Retina (tissue), 1 donor: ENCODE data around the gene FAAP20.

Experiments
- DNase-seq: peaks from one replicate; pipeline ENCODE4 v3.0.0-alpha.2; 2016

The FAAP20 gene

GRCh38 chr1:2194319-2194897, at the start of gene FAAP20:
Gene FAAP20, minus strand, starts transcription at chr1:2194772. Its CDS starts 23 bp downstream, at chr1:2194749.
- no peak for DNase-seq

- peak; percentile 72 for DNase-seq
These were observed 48.5 kb upstream of the FAAP20 start for GRCh38 chr1:2242814-2243725.

- DNase-seq = peak; percentile 32
These were observed 47.2 kb upstream of the FAAP20 start for GRCh38 chr1:2241820-2242219.

- peak; percentile 50 for DNase-seq
These were observed 45.9 kb upstream of the FAAP20 start for GRCh38 chr1:2240270-2241156.

GRCh38 chr1:2239384-2239985, 44.9 kb upstream of the FAAP20 start:
- DNase-seq = peak; percentile 28

- DNase-seq = no peak
These were observed 44.4 kb upstream of the FAAP20 start for GRCh38 chr1:2239013-2239370.

- peak; percentile 7 for DNase-seq
These were observed 43.9 kb upstream of the FAAP20 start for GRCh38 chr1:2238361-2239012.

GRCh38 chr1:2237773-2238172, 43.2 kb upstream of the FAAP20 start:
- DNase-seq = peak; percentile 36

GRCh38 chr1:2236695-2237677, 42.4 kb upstream of the FAAP20 start:
- DNase-seq = peak; percentile 24

- no peak for DNase-seq
These were observed 40.9 kb upstream of the FAAP20 start for GRCh38 chr1:2235300-2235998.

GRCh38 chr1:2234762-2235113, 40.2 kb upstream of the FAAP20 start:
- DNase-seq = no peak

- DNase-seq = peak; percentile 45
These were observed 39.6 kb upstream of the FAAP20 start for GRCh38 chr1:2233997-2234761.

- peak; percentile 35 for DNase-seq
These were observed 38.9 kb upstream of the FAAP20 start for GRCh38 chr1:2233468-2233867.

GRCh38 chr1:2232916-2233438, 38.4 kb upstream of the FAAP20 start:
- DNase-seq = peak; percentile 54

- DNase-seq = no peak
These were observed 37.8 kb upstream of the FAAP20 start for GRCh38 chr1:2232255-2232915.

- DNase-seq = peak; percentile 84
These were observed 37.1 kb upstream of the FAAP20 start for GRCh38 chr1:2231532-2232254.

- DNase-seq = peak; percentile 72
These were observed 36.4 kb upstream of the FAAP20 start for GRCh38 chr1:2230781-2231531.
